Skin epidermis (tissue), 12 donors: ENCODE measurements around the gene ODAD4.
A peak's percentile ranks its signal among the peaks of the same experiment; 100 is the strongest.
"Not testable (repeated sequence)": the region's sequence is repeated elsewhere in the genome, so short reads cannot be mapped to it uniquely, and the experiment has no call there.

Experiments used
- H3K27ac ChIP-seq, 21 experiments: fragments of 200-600 bp; sonication (generic) in 11 of 21; one replicate each; pipeline ENCODE4 v1.5.0; 2020; ENCODE audit warnings: mild to moderate bottlenecking in 3 of 21, inconsistent platforms in 2 of 21, moderate library complexity in 2 of 21
- H3K4me3 ChIP-seq, 7 experiments: fragments of 200-600 bp; sonication (generic) in 2 of 7; one replicate each; pipeline ENCODE4 v1.5.0; 2020; ENCODE audit warnings: inconsistent platforms in 2 of 7, mild to moderate bottlenecking in 2 of 7, moderate library complexity in 1 of 7

The ODAD4 gene

DNA sequence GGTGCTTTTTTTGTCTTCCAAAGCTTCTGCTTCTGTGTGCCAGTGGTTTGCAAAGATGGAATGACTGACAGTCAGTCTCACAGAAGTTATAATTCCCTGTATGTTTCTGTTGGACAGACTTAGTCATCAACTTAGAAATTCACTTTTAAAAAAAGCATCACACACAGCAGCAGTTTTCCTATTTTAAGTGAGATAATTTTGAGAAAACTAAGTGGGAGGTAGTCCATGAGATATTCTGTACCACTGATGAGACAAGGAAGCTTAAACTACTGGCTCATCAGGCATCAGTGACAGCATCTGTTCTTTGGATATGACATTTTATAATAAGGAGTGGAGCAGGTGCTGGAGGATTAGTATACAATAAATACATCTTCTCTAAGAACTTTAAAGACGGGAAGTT lies 56.2 kb downstream of the ODAD4 start:
- Histone ChIP-seq H3K27ac (no peak overlapping the region), H3K4me3 (no peak overlapping the region)

DNA sequence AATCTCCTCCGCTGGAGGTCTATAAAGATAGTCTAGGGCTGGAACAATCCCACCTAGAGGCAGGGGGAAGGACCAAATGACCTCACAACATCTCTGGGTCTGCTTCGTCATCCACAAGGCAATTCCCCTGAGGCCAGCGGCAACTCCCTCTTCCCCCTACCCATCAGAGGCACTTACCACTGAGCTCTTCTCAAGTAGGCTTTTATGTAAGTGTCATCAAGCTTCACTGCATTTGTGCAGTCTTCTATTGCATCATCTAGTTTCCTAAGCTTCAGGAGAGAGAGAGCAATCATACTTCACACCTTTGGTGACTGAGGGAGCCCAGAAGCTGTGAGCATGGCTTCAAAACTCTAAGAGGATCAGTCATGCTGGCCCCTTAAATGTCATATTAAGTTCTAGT lies 57.2 kb downstream of the ODAD4 start:
- H3K27ac ChIP-seq, result no peak overlapping the region
- no peak overlapping the region for H3K4me3 ChIP-seq

DNA sequence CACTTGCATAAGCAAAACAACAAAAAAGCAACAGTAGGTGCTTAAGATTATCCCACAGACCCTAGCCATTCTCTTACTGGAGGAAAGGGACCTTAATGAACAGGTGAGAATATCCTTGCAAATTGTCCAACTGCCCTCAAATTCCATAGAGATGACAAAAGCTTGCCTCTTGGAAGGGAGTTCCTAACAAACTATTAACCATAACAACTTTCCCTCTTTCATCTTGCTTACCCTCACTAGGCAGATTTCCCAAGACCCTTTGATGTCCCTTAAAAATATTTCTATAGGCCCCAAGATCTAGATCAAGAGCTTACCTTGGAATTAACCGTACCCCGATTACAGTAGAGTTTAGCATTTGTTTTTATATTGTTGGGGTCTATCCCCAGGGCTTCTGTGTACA lies 58.0 kb downstream of the ODAD4 start:
- H3K27ac ChIP-seq, result no peak overlapping the region

DNA sequence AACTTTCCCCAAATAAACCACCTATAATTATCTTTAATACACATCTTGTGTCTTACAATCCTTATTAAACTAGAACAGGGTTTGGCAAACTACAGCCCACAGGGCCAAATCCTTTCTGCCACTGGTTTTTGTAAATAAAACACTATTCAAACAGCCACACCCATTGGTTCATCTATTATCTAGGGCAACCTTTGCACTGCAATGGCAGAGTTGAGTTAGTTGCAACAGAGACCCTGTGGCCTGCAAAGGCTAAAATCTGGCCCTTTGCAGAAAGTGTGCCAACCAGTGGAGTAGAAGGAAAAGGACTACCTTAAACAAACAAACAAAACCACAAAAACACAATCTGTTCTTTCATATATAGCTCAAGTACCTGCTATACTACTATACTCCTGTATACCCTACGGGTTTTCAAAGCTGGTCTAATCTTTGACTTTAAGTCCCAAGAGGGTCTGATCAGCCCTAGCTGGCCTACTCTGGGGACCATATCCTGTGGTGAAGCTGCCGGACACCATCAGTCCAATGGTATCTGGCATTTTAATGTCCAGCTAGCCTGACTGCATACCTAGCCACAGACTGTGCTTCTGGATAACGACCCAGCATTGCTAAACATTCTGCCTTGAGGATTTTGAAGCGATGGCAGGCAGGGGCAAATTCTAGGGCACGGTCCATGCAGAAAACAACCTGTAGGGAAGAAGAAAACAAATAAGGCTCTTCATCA lies 59.4 kb downstream of the ODAD4 start:
- H3K27ac ChIP-seq, result no peak overlapping the region

More for the DNA sequence above, 58.0 kb downstream of the ODAD4 start:
- H3K4me3 ChIP-seq, result no peak overlapping the region

DNA sequence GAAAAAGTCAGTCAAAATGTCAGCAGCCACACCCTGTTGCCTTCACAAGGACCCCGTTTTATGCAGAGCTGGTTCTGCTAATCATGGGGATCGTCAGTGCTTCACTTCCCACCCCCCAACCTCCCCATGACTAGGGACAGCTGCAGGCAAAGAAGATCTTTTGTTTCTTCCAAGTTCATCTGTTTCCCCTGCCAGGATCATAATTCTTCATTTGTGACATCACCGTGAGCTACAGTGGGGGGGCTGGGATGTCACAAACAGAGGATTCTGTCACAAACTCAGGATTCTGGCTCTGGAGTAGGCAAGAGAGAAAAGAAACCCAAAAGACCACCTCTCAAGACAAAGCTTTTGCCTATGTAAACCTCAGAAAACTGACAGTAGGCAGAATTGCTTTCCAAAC lies 62.2 kb downstream of the ODAD4 start:
- H3K27ac ChIP-seq, result peak overlapping the region in 1 of 21 experiments; percentile 25

More for the DNA sequence above, 59.4 kb downstream of the ODAD4 start:
- no peak overlapping the region for H3K4me3 ChIP-seq

DNA sequence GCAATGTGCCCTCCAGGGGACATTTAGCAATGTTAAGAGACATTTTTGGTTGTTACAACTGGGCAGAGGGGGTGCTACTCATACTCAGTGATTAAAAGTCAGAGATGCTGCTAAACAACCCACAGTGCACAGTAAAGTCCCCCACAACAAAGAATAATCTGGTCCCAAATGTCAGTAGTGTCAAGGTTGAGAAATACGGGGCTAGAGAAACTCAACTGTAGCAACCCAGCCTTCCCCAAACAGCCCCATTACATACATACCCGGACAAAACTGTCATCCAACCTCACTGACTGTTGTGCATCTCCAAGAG lies 66.4 kb downstream of the ODAD4 start:
- Histone ChIP-seq H3K4me3 (no peak overlapping the region), H3K27ac (peak overlapping the region in 4 of 21 experiments; percentile 24 to 46 (median 34))

More for the DNA sequence above, 62.2 kb downstream of the ODAD4 start:
- H3K4me3 ChIP-seq, result no peak overlapping the region

DNA sequence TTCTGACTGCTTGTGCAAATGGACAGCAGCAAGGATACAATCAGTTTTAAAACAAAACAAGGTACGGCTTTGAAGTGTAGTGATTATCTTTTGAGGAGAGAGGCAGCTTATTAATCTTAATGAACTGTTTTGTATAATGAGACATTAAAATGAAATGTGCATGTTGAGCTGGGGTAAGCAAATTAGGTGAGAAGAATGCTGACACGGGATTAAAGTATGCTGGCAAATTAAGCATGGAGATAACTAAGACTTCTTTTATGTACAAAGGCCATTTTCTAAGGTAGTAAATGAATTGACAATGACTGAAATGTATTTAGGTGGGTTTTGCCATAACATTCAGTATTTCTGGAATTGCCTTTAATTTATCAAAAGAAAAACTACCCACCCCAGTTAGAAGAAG lies 68.1 kb downstream of the ODAD4 start:
- H3K4me3 ChIP-seq, result no peak overlapping the region
- no peak overlapping the region for H3K27ac ChIP-seq

DNA sequence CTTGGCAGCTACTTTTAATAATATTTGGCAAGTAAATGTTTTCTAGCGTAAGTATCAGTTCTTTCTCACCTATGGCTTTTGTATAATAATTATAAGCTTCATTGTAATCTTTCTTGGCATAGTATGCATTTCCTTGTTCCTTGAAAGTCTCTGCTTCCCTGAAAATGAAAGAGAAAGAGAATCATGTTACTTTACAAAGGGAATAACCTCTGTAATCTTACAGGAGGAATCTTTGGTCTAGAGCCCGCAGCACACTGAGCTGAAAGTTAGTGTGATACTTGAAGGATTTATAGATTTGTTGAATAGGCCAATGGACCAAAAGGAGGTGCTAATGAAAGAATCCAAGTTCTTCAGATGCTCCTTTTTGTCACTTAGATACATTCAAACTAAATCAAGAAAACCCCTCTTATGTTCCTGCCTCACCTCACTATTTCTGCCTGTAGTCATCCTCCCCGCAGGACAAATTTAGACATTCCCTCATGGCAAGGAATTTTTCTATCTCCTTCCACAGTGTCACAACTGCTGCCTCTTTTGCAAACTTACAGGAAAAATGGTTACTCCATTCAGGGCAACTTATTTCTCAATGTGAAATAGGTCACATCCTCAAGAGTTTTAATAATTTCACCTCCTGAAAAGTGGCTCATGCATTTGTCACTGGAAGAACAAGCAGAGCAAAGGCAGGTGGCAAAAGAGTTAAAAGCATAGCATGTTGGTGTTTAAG lies 70.2 kb downstream of the ODAD4 start:
- H3K4me3 ChIP-seq, result no peak overlapping the region
- peak overlapping the region in 2 of 21 experiments; percentile 42 to 45 for H3K27ac ChIP-seq

DNA sequence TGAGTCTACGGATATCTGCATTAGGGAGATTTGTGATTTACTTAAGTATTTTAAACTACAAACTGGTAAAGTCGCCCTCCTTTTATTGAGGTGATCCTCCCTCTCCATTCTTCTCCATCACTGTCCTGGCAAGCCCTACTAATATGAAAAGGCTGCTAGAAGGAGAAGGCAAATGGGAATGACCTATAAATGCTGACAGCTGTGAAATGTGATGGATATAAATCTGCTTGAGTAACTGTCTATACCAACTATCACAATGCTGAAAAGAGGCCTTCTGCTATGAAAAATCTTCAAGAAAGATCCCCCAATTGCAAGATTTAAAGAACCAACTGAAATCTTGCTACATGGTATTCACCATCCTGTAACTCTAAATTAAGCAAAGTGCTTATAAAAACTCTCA lies 71.3 kb downstream of the ODAD4 start:
- Histone ChIP-seq H3K4me3 (no peak overlapping the region), H3K27ac (peak overlapping the region in 1 of 21 experiments; percentile 37)

DNA sequence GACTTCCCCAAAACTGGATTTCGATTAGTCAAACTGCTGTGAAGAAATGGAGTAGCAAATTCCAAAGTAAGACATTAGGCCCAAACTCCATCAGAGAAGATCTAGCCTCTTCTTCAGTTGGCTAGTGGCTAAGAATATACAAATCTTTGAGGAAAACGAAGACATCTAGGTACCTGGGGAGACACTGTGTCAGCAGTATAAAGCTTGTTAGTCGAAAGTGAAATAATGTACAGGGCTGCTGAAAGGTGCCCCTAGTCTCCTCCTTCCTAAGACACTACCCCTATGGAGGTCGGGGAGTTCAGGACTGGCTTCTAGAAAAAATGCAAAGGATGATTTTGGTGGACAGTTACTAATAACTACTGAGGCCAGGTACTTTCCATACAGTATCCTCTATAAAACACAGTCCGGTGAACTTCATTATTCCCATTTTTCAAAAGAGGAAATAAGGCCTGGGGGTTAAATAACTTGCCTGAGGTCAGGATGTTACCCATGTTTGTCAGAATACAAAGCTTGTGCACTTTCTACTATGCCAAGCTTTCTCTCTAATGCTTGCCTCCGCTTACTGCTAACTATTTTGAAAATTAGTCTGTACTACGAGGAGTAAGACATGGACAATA lies 71.9 kb downstream of the ODAD4 start:
- Histone ChIP-seq H3K4me3 (no peak overlapping the region), H3K27ac (peak overlapping the region in 1 of 21 experiments; percentile 37)

DNA sequence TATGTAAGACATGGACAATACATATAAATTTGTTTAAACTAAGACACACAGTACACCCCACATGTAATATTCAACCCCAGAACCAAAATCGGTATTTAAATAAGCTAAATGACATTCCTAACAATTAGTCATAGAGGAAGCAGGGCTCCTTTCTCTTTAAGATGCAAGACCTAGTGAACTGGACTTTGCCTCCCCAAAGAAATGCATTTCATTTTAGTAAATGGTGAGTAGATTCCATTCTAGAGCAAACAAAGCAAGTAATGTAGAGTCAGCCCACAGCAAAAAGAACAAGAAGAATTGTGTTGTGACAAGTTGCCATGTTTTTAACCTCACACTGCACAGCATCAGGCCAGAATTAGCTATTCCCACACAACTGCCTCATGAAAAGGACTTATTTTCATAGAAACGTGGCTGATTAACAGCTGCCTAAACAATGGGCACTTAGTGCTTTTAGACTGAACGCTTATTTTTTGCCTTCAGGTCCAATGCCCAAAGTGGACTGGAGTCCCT lies 72.4 kb downstream of the ODAD4 start:
- Histone ChIP-seq H3K27ac (no peak overlapping the region), H3K4me3 (no peak overlapping the region)

DNA sequence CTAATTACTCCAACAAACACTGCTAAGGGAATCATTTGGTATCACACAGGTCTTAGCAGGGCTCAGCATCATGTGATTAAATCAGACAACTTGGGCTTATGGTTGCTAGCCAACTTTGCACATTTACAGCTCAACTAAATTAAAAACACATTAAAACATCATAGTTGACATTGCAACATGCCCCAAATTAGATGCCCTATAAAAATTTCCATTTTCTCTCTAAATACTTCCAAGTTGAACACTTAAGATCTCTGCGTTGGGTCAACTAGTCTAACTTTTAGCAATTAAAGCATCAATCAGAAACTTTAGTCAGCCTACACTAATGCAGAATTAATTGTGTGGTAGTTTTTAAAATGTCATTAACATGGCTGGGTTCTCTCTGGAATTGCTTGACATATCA lies 74.7 kb downstream of the ODAD4 start:
- Histone ChIP-seq H3K4me3 (no peak overlapping the region), H3K27ac (peak overlapping the region in 3 of 21 experiments; percentile 1 to 59 (median 13))

DNA sequence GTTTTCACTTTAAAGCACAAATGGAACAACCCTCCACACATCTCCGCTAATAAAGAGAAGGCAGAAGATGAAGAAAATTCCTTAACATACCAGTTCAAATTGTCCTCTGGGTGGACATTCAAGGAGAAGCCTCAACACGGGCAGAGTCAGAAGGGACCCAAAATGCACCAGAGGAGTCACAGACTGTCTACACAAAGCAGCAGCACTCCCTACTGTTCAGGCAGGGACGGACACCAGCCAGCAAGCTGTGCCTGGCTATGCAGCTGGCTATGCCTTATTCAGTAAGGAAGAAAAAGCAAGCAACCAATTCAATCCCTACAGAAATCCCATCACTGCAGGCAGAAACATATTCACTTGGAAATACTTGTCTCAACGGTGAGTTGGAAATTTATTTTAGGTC lies 78.8 kb downstream of the ODAD4 start:
- H3K4me3 ChIP-seq, result no peak overlapping the region
- H3K27ac ChIP-seq, result peak overlapping the region in 3 of 21 experiments; percentile 0 to 50 (median 24)

DNA sequence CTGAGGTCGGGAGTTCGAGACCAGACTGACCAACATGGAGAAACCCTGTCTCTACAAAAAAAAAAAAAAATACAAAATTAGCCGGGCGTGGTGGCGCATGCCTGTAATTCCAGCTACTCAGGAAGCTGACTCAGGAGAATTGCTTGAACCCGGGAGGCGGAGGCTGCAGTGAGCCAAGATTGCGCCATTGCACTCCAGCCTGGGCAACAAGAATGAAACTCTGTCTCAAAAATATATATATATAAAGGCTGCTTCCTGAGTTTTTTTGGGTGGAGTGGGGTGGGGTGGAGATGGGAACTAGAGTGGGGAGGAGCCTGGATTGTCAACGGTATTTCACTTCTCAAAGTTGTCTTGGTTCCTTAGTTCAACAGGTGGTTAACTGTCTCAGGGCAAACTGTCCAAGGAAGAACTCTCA lies 79.9 kb downstream of the ODAD4 start:
- not testable (repeated sequence) for H3K4me3 ChIP-seq
- H3K27ac ChIP-seq, result peak overlapping the region in 10 of 21 experiments; percentile 7 to 57 (median 30)

DNA sequence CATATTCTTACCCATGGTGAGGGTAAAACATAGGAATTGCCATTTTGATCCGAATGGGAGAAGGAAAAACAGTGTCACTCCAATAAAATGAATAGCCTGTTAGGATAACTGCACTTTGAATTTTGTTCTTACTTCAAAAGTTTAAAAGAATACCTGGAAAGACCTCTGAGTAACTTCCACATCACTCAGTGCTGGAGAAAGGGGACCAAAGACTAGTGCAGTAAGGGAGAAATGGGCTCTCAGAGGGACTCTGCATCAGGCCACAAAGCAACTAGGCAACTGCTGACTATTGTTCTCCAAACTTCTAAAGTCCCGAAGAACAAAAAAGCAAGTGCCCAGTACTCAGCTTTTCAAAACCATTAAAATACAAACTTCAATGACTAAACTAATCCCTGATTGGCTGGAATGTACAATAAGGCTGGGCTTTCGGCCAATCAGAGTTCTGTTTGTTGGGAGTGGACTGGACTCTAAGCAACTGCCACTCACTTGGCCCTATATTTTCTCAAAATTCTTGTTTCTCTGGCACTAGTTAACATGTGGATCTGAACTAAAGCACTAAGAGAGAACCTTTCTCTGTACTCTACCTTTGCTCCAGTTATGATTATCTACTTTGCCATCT lies 80.6 kb downstream of the ODAD4 start:
- H3K27ac ChIP-seq, result peak overlapping the region in 10 of 21 experiments; percentile 7 to 57 (median 20)
- no peak overlapping the region for H3K4me3 ChIP-seq

DNA sequence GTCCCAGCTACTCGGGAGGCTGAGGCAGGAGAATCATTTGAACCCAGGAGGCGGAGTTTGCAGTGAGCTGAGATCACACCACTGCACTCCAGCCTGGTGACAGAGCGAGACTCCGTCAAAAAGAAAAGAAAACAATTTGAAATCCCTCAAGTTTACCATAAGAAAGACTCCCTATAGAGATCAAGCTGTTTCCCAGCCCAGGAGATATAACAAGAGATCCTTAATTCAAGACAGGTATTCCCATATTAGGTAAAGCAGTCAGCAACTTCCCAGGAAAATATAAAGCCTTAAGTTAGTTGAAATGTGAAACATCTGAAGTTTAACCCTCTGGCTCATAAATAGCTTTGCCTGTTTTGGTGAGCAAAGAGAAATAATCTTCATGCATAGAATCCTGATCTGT lies 81.9 kb downstream of the ODAD4 start:
- H3K27ac ChIP-seq, result peak overlapping the region in 2 of 21 experiments; percentile 12 to 23
- H3K4me3 ChIP-seq, result not testable (repeated sequence)

DNA sequence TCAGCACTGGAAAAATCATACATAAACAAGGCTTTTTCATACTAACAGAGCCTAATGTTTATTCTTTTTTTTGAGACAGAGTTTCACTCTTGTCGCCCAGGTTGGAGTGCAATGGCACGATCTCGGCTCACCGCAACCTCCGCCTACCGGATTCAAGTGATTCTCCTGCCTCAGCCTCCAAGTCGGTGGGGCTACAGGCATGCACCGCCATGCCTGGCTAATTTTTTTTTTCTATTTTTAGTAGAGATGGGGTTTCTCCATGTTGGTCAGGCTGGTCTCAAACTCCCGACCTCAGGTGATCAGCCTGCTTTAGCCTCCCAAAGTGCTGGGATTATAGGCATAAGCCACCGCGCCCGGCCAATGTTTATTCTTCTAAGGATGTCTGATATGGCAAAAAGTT lies 83.3 kb downstream of the ODAD4 start:
- not testable (repeated sequence) for H3K27ac ChIP-seq, H3K4me3 ChIP-seq
